Neuronal stem cell (in vitro differentiated cells): ENCODE results near the gene SH3YL1.

ENCODE experiments used
- DNase-seq: peaks from one replicate; pipeline ENCODE4 v3.0.0-alpha.2; 2013; ENCODE audit warnings: low spot score
- H2AFZ ChIP-seq: one replicate; pipeline ENCODE4 v1.6.1; 2013; ENCODE audit warnings: mild to moderate bottlenecking, low read length, inconsistent platforms
- H2AK5ac ChIP-seq: 2 replicates; pipeline ENCODE4 v1.6.1; 2013; ENCODE audit warnings: low read depth, mild to moderate bottlenecking, inconsistent platforms, low read length, moderate library complexity, mixed read lengths
- H2BK120ac ChIP-seq: 2 replicates; pipeline ENCODE4 v1.6.1; 2013; ENCODE audit warnings: low read depth, mild to moderate bottlenecking, inconsistent platforms, low read length, moderate library complexity, mixed read lengths
- H2BK12ac ChIP-seq: one replicate; pipeline ENCODE4 v1.6.1; 2013; ENCODE audit warnings: low read length, inconsistent platforms
- H2BK15ac ChIP-seq: 2 replicates; pipeline ENCODE4 v1.6.1; 2013; ENCODE audit warnings: mild to moderate bottlenecking, low read length, inconsistent platforms, mixed read lengths
- H2BK5ac ChIP-seq: one replicate; pipeline ENCODE4 v1.6.1; 2013; ENCODE audit warnings: inconsistent platforms, mild to moderate bottlenecking, low read length, moderate library complexity
- H3K14ac ChIP-seq: one replicate; pipeline ENCODE4 v1.6.1; 2013; ENCODE audit warnings: low read length, inconsistent platforms
- H3K18ac ChIP-seq: 2 replicates; pipeline ENCODE4 v1.6.1; 2013; ENCODE audit warnings: low read length, inconsistent platforms
- H3K23ac ChIP-seq: 2 replicates; pipeline ENCODE4 v1.6.1; 2013; ENCODE audit warnings: low read depth, mild to moderate bottlenecking, mixed read lengths, low read length, inconsistent platforms; ENCODE audit not compliant: poor library complexity
- H3K27ac ChIP-seq: replicated peaks from 3 replicates; pipeline ENCODE4 v1.5.1; 2013; ENCODE audit warnings: low read length, inconsistent platforms
- H3K27me3 ChIP-seq, 3 experiments: 2 replicates each; pipeline ENCODE4 v1.6.1; 2013; ENCODE audit warnings: low read length in 3 of 3, mild to moderate bottlenecking in 2 of 3, inconsistent platforms in 1 of 3, low read depth in 1 of 3, mixed read lengths in 1 of 3, moderate library complexity in 1 of 3; ENCODE audit not compliant: control insufficient read depth in 3 of 3, insufficient read depth in 3 of 3
- H3K36me3 ChIP-seq, 2 donors: replicated peaks in 1 of 2; 2 replicates each; pipeline ENCODE4 v1.6.1; 2013; ENCODE audit warnings: low read length in 2 of 2; ENCODE audit not compliant: control insufficient read depth in 2 of 2, insufficient read depth in 2 of 2
- H3K4ac ChIP-seq: 2 replicates; pipeline ENCODE4 v1.6.1; 2013; ENCODE audit warnings: inconsistent platforms, mild to moderate bottlenecking, low read length, moderate library complexity
- H3K4me1 ChIP-seq, 2 donors: 1 replicate in 1 of 2; 2 replicates in 1 of 2; pipeline ENCODE4 v1.6.1; 2013; ENCODE audit warnings: low read length in 2 of 2, low read depth in 1 of 2; ENCODE audit not compliant: control insufficient read depth in 2 of 2, insufficient read depth in 1 of 2
- H3K4me2 ChIP-seq: one replicate; pipeline ENCODE4 v1.6.1; 2013; ENCODE audit warnings: mild to moderate bottlenecking, low read length, inconsistent platforms; ENCODE audit not compliant: insufficient read depth, poor library complexity, severe bottlenecking
- H3K4me3 ChIP-seq, 2 donors: 2 replicates each; pipeline ENCODE4 v1.5.1; 2013; ENCODE audit warnings: low read length in 2 of 2, mild to moderate bottlenecking in 2 of 2, inconsistent platforms in 1 of 2, moderate library complexity in 1 of 2
- H3K79me1 ChIP-seq: one replicate; pipeline ENCODE4 v1.6.1; 2013; ENCODE audit warnings: low read depth, mild to moderate bottlenecking, inconsistent platforms, low read length, moderate library complexity
- H3K9ac ChIP-seq: one replicate; pipeline ENCODE4 v1.6.1; 2013; ENCODE audit warnings: mild to moderate bottlenecking, low read depth, low read length, inconsistent platforms; ENCODE audit not compliant: poor library complexity
- H3K9me3 ChIP-seq, 2 donors: replicated peaks in 1 of 2; 2 replicates each; pipeline versions ENCODE3 to v1.6.1; 2013; ENCODE audit warnings: low read length in 2 of 2, mild to moderate bottlenecking in 2 of 2, inconsistent platforms in 1 of 2, low read depth in 1 of 2, mixed read lengths in 1 of 2, moderate library complexity in 1 of 2; ENCODE audit not compliant: control insufficient read depth in 2 of 2, insufficient read depth in 1 of 2
- H4K8ac ChIP-seq: one replicate; pipeline ENCODE4 v1.6.1; 2013; ENCODE audit warnings: low read depth, mild to moderate bottlenecking, inconsistent platforms, low read length, moderate library complexity
- H4K91ac ChIP-seq: one replicate; pipeline ENCODE4 v1.6.1; 2013; ENCODE audit warnings: low read length, low read depth, mild to moderate bottlenecking, inconsistent platforms; ENCODE audit not compliant: poor library complexity
- WGBS, 2 donors: extraction: QIAGEN DNeasy Blood & Tissue Kit; methylation state at CpG; one replicate each; pipeline ENCODE4 v1.1.7; 2013; ENCODE audit warnings: missing lambda C conversion rate in 2 of 2, mixed read lengths in 1 of 2; ENCODE audit not compliant: insufficient read length in 2 of 2, insufficient replicate concordance in 1 of 2; ENCODE audit errors: extremely low coverage in 2 of 2; 5-methylcytosine and 5-hydroxymethylcytosine counted together

Gene SH3YL1

GRCh38 chr2:177733-178132 is 86.1 kb downstream of the SH3YL1 start:
- H3K18ac ChIP-seq = peak overlapping the region; percentile 36
- H3K4me3 ChIP-seq = no peak overlapping the region
- no peak overlapping the region for H3K4me2 ChIP-seq
- no peaks in the 10 kb centered on the region for H3K79me1 ChIP-seq
- no peak overlapping the region for H3K4ac ChIP-seq
- peak overlapping the region; percentile 50 for H4K8ac ChIP-seq
- H2AK5ac ChIP-seq = no peak overlapping the region
- H2BK15ac ChIP-seq = no peak overlapping the region
- H2BK120ac ChIP-seq = no peak overlapping the region
- no peak overlapping the region for H2BK12ac ChIP-seq
- H3K9me3 ChIP-seq = peaks cover 4 to 10% of the 10 kb centered on the region in 2 donors
- no peak overlapping the region for H2BK5ac ChIP-seq
- H3K4me1 ChIP-seq = peaks cover 0 to 3% of the 10 kb centered on the region in 2 donors
- H4K91ac ChIP-seq = no peak overlapping the region
- H3K36me3 ChIP-seq = no peaks in the 10 kb centered on the region
- no peak overlapping the region for H3K14ac ChIP-seq
- WGBS, 2 donors = no CpG with 5 or more reads among the region's 2 CpGs
- peak overlapping the region; percentile 16 for H3K9ac ChIP-seq
- DNase-seq = no peak
- H3K23ac ChIP-seq = no peak overlapping the region
- no peak overlapping the region for H3K27ac ChIP-seq
- no peaks in the 10 kb centered on the region for H3K27me3 ChIP-seq
- H2AFZ ChIP-seq = no peak overlapping the region

- Histone ChIP-seq H3K27me3 (no peaks in the 10 kb centered on the region), H3K4me1 (peaks cover 0 to 3% of the 10 kb centered on the region in 2 donors), H2AFZ (no peak overlapping the region), H3K23ac (no peak overlapping the region), H3K9me3 (peaks cover 4 to 6% of the 10 kb centered on the region in 2 donors), H3K4ac (no peak overlapping the region), H2BK12ac (no peak overlapping the region), H2BK15ac (no peak overlapping the region), H3K18ac (no peak overlapping the region), H4K8ac (no peak overlapping the region), H3K79me1 (no peaks in the 10 kb centered on the region), H3K36me3 (no peaks in the 10 kb centered on the region), H2AK5ac (no peak overlapping the region), H3K4me3 (no peak overlapping the region), H3K14ac (no peak overlapping the region), H2BK120ac (no peak overlapping the region), H2BK5ac (no peak overlapping the region), H3K4me2 (no peak overlapping the region), H4K91ac (no peak overlapping the region), H3K9ac (no peak overlapping the region), H3K27ac (no peak overlapping the region)
- no CpG with 5 or more reads among the region's 1 CpG for WGBS, 2 donors
- DNase-seq = no peak
Observed at GRCh38 chr2:176917-177316, 86.9 kb downstream of the SH3YL1 start.

GRCh38 chr2:175880-176820 is 87.7 kb downstream of the SH3YL1 start:
- no peak overlapping the region for H4K91ac ChIP-seq
- H3K4ac ChIP-seq = no peak overlapping the region
- H3K27me3 ChIP-seq = no peaks in the 10 kb centered on the region
- DNase-seq = no peak
- H2BK12ac ChIP-seq = no peak overlapping the region
- H3K36me3 ChIP-seq = no peaks in the 10 kb centered on the region
- no peak overlapping the region for H3K4me2 ChIP-seq
- H2AFZ ChIP-seq = no peak overlapping the region
- H3K27ac ChIP-seq = no peak overlapping the region
- no CpG with 5 or more reads among the region's 16 CpGs for WGBS, 2 donors
- no peak overlapping the region for H3K23ac ChIP-seq
- H3K4me1 ChIP-seq = peaks cover 0 to 3% of the 10 kb centered on the region in 2 donors
- peaks cover 4% of the 10 kb centered on the region in 2 donors for H3K9me3 ChIP-seq
- no peaks in the 10 kb centered on the region for H3K79me1 ChIP-seq
- no peak overlapping the region for H2BK5ac ChIP-seq
- no peak overlapping the region for H3K9ac ChIP-seq
- no peak overlapping the region for H3K18ac ChIP-seq
- no peak overlapping the region for H4K8ac ChIP-seq
- H2BK15ac ChIP-seq = no peak overlapping the region
- H3K14ac ChIP-seq = no peak overlapping the region
- no peak overlapping the region for H2BK120ac ChIP-seq
- no peak overlapping the region for H3K4me3 ChIP-seq
- no peak overlapping the region for H2AK5ac ChIP-seq

GRCh38 chr2:175161-175786 is 88.6 kb downstream of the SH3YL1 start:
- H3K18ac ChIP-seq = no peak overlapping the region
- H4K91ac ChIP-seq = no peak overlapping the region
- no peak overlapping the region for H3K4ac ChIP-seq
- H3K23ac ChIP-seq = no peak overlapping the region
- no peak overlapping the region for H3K14ac ChIP-seq
- no peak overlapping the region for H3K27ac ChIP-seq
- no peak overlapping the region for H2AK5ac ChIP-seq
- H3K4me2 ChIP-seq = no peak overlapping the region
- DNase-seq = no peak
- H3K4me1 ChIP-seq = peaks cover 0 to 3% of the 10 kb centered on the region in 2 donors
- no peak overlapping the region for H2BK5ac ChIP-seq
- H2AFZ ChIP-seq = no peak overlapping the region
- H3K9me3 ChIP-seq = peaks cover under 1 to 1% of the 10 kb centered on the region in 2 donors
- H3K27me3 ChIP-seq = no peaks in the 10 kb centered on the region
- no peak overlapping the region for H2BK12ac ChIP-seq
- no peak overlapping the region for H4K8ac ChIP-seq
- WGBS, 2 donors = no CpG with 5 or more reads among the region's 8 CpGs
- no peak overlapping the region for H2BK120ac ChIP-seq
- H2BK15ac ChIP-seq = no peak overlapping the region
- H3K4me3 ChIP-seq = no peak overlapping the region
- H3K9ac ChIP-seq = no peak overlapping the region
- H3K79me1 ChIP-seq = no peaks in the 10 kb centered on the region
- no peaks in the 10 kb centered on the region for H3K36me3 ChIP-seq
